A673 (cell line): ENCODE measurements around the gene VARS2. TPM values are rescaled to one million over a fixed set of nuclear protein-coding genes. Genes with fewer than 3 reads are reported as not detected.

Source experiments
- BruUV-seq: library from RNA; stranded (reverse); fragments of 400-500 nt; replicated peaks from 2 replicates; lab custom pipeline; 2021; lab: Mats Ljungman, UMichigan
- CTCF ChIA-PET: fragments of 300-600 bp; sonication (Branson Sonifier 250); formaldehyde crosslinking; loops from one replicate; lab custom pipeline; 2022; ENCODE audit warnings: antibody characterized with exemption; lab: Charles Lee
- POLR2A ChIA-PET: fragments of 300-600 bp; sonication (Branson Sonifier 250); formaldehyde crosslinking; loops from one replicate; lab custom pipeline; 2022; ENCODE audit warnings: antibody characterized with exemption; ENCODE audit not compliant: low non-redundant PET; lab: Charles Lee
- DNase-seq: peaks from one replicate; pipeline ENCODE4 v3.0.0-alpha.2; 2015; ENCODE audit warnings: low spot score
- H3K27ac ChIP-seq: fragments of 200-600 bp; sonication (generic); 2 replicates; pipeline ENCODE4 v1.5.1; 2016; ENCODE audit warnings: mixed run types, low read depth, mild to moderate bottlenecking, mixed read lengths, antibody characterized with exemption, low read length; ENCODE audit not compliant: poor library complexity, severe bottlenecking
- H3K27me3 ChIP-seq: fragments of 200-600 bp; sonication (generic); replicated peaks from 2 replicates; pipeline ENCODE4 v1.6.1; 2017; ENCODE audit warnings: mixed run types, low read depth, mild to moderate bottlenecking, mixed read lengths, antibody characterized with exemption, low read length; ENCODE audit not compliant: insufficient read depth, poor library complexity
- H3K36me3 ChIP-seq: fragments of 200-600 bp; sonication (generic); 2 replicates; pipeline ENCODE4 v1.6.1; 2016; ENCODE audit warnings: mixed run types, mild to moderate bottlenecking, mixed read lengths, antibody characterized with exemption, low read length; ENCODE audit not compliant: insufficient read depth, poor library complexity, severe bottlenecking
- H3K4me1 ChIP-seq: fragments of 200-600 bp; sonication (generic); 2 replicates; pipeline ENCODE4 v1.6.1; 2017; ENCODE audit warnings: mixed run types, mild to moderate bottlenecking, mixed read lengths, antibody characterized with exemption, low read length; ENCODE audit not compliant: insufficient read depth, poor library complexity, severe bottlenecking
- H3K4me3 ChIP-seq: fragments of 200-600 bp; sonication (generic); 2 replicates; pipeline ENCODE4 v1.5.1; 2016; ENCODE audit warnings: low read depth, mixed run types, mild to moderate bottlenecking, mixed read lengths, low read length; ENCODE audit not compliant: poor library complexity, severe bottlenecking
- H3K9me3 ChIP-seq: fragments of 200-600 bp; sonication (generic); 2 replicates; pipeline ENCODE4 v1.6.1; 2016; ENCODE audit warnings: mixed run types, low read depth, mild to moderate bottlenecking, mixed read lengths, antibody characterized with exemption, low read length; ENCODE audit not compliant: poor library complexity, severe bottlenecking
- EZH2 ChIP-seq: fragments of 200-600 bp; sonication (generic); IDR thresholded peaks from 2 replicates; pipeline ENCODE4 v1.6.1; 2017; ENCODE audit warnings: borderline replicate concordance, low read depth, mild to moderate bottlenecking, mixed read lengths, antibody characterized with exemption, low read length; ENCODE audit not compliant: poor library complexity, severe bottlenecking
- intact Hi-C: fragments of 100-400 bp; cut with micrococcal nuclease; formaldehyde crosslinking; loops from one replicate; pipeline ENCODE4 v1.10.0; 2022; ENCODE audit not compliant: unreplicated experiment
- total RNA-seq: library from RNA; stranded (reverse); gene quantifications from 2 replicates; pipeline ENCODE4 v1.2.3, GENCODE V29; 2021
- TF ChIP-seq, protein P1 (sequence below): fragments of 300-800, 200-600 bp; sonication (generic); conservative IDR thresholded peaks from 2 replicates; pipeline ENCODE4 v1.5.1; 2017; ENCODE audit warnings: low read depth, mild to moderate bottlenecking, antibody characterized with exemption, low read length, moderate library complexity, mixed read lengths

Gene VARS2
- total RNA-seq, 1 experiment from 2014 or later, result 48.4 TPM

DNA sequence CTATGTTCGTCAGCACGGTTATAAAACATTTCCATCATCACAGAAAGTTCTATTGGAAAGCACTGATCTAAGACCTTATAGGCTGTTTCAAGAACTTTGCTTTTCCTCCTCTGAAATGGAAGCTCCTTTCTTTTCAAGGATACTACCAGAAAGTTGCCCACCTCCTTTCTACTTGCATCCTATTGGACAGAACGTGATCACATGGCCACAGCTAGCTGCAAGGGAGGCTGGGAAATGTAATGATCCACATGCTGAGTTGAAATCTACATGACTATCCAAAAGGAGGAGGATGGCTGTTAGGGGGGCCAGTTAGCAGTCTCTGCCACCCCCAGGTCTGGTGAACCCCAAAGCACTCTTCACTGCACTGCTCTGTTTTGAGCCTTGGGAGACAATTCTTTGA lies 14.6 kb downstream of the VARS2 start:
- Histone ChIP-seq H3K27ac (no peak overlapping the region), H3K27me3 (no peaks in the 10 kb centered on the region), H3K9me3 (no peaks in the 10 kb centered on the region), H3K4me3 (no peak overlapping the region), H3K36me3 (peaks cover 12% of the 10 kb centered on the region), H3K4me1 (no peaks in the 10 kb centered on the region)
- TF ChIP-seq, protein P1, sequence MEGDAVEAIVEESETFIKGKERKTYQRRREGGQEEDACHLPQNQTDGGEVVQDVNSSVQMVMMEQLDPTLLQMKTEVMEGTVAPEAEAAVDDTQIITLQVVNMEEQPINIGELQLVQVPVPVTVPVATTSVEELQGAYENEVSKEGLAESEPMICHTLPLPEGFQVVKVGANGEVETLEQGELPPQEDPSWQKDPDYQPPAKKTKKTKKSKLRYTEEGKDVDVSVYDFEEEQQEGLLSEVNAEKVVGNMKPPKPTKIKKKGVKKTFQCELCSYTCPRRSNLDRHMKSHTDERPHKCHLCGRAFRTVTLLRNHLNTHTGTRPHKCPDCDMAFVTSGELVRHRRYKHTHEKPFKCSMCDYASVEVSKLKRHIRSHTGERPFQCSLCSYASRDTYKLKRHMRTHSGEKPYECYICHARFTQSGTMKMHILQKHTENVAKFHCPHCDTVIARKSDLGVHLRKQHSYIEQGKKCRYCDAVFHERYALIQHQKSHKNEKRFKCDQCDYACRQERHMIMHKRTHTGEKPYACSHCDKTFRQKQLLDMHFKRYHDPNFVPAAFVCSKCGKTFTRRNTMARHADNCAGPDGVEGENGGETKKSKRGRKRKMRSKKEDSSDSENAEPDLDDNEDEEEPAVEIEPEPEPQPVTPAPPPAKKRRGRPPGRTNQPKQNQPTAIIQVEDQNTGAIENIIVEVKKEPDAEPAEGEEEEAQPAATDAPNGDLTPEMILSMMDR, result no peak
- no peak for TF ChIP-seq EZH2
- CTCF ChIA-PET, result no interaction called here
- BruUV-seq, result no TSS peak
- intact Hi-C loops, result no loop called here
- DNase-seq, result no peak
- POLR2A ChIA-PET, result no interaction called here

- TF ChIP-seq, protein P1, result no peak
- TF ChIP-seq EZH2, result no peak
- no peaks in the 10 kb centered on the region for H3K27me3 ChIP-seq
- POLR2A ChIA-PET, result no interaction called here
- CTCF ChIA-PET, result no interaction called here
- H3K9me3 ChIP-seq, result no peaks in the 10 kb centered on the region
- DNase-seq, result no peak
- H3K4me3 ChIP-seq, result no peak overlapping the region
- intact Hi-C loops, result no loop called here
- no peak overlapping the region for H3K27ac ChIP-seq
- peaks cover 12% of the 10 kb centered on the region for H3K36me3 ChIP-seq
- H3K4me1 ChIP-seq, result peaks cover 5% of the 10 kb centered on the region
- no TSS peak for BruUV-seq
These were observed 16.5 kb downstream of the VARS2 start for GRCh38 chr6:30930506-30930905.

DNA sequence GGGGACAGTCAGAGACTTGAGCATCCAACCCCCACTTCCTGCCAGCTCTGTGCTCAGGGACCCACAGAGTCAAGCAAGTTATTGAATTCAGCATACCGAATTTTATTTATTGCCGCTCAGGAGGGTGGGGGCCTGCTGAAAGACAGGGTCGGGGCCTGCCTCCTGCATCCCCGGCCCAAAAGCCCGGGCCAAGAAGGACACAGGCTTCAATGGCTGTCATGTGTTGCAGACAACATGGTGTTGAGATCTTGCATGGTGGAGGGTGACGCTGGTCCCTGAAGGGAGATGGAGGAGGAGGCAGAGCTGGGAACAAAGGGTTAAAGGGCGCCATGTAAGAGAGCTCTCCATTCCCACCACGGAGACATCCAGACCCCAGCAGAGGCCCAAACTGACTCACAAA lies 17.2 kb downstream of the VARS2 start:
- POLR2A ChIA-PET, result no interaction called here
- H3K4me1 ChIP-seq, result peaks cover 5% of the 10 kb centered on the region

GRCh38 chr6:30931969-30932645 lies 18.1 kb downstream of the VARS2 start, which contains the start of gene SFTA2:
SFTA2 (minus strand) TSS chr6:30932170; CDS start chr6:30932096, 74 bp downstream.
- H3K9me3 ChIP-seq, result no peaks in the 10 kb centered on the region
- no peak for TF ChIP-seq EZH2
- TF ChIP-seq, protein P1, result no peak
- no peak for DNase-seq
- no peaks in the 10 kb centered on the region for H3K27me3 ChIP-seq
- H3K4me3 ChIP-seq, result no peak within 1 kb of the TSS
- POLR2A ChIA-PET, result no interaction called here
- CTCF ChIA-PET, result no interaction called here
- H3K4me1 ChIP-seq, result peaks cover 5% of the 10 kb centered on the region
- BruUV-seq, result no TSS peak
- H3K27ac ChIP-seq, result no peak within 1 kb of the TSS
- intact Hi-C loops, result no loop called here
- H3K36me3 ChIP-seq, result no peaks in the 10 kb centered on the region

More for the DNA sequence above, 17.2 kb downstream of the VARS2 start:
- Histone ChIP-seq H3K27ac (no peak overlapping the region), H3K4me3 (no peak overlapping the region), H3K27me3 (no peaks in the 10 kb centered on the region), H3K36me3 (peaks cover 6% of the 10 kb centered on the region), H3K9me3 (no peaks in the 10 kb centered on the region)
- intact Hi-C loops, result no loop called here
- no peak for DNase-seq
- no TSS peak for BruUV-seq
- CTCF ChIA-PET, result no interaction called here
- TF ChIP-seq EZH2, result no peak
